Endometrial microvascular endothelial cells (primary cell): Measurements from ENCODE around the gene B3GALT4. TPM values are rescaled to one million over a fixed set of nuclear protein-coding genes. Genes with fewer than 3 reads are reported as not detected.

Experiments used
- in situ Hi-C: cut with HindIII; loops from 2 replicates; pipeline ENCODE4 v1.10.0; 2017; ENCODE audit warnings: low sequenced_read_pairs, low pct_unique_long_range_greater_than_20kb; ENCODE audit errors: inconsistent ontology term
- total RNA-seq: library from RNA; depleted of rRNA; stranded (reverse); fragments of >200 nt; gene quantifications from one replicate; pipeline ENCODE4 v1.2.3, GENCODE V29; 2015; ENCODE audit errors: inconsistent ontology term

B3GALT4 gene
- total RNA-seq, 1 donor from 2014 or later: 4.0 TPM

DNA sequence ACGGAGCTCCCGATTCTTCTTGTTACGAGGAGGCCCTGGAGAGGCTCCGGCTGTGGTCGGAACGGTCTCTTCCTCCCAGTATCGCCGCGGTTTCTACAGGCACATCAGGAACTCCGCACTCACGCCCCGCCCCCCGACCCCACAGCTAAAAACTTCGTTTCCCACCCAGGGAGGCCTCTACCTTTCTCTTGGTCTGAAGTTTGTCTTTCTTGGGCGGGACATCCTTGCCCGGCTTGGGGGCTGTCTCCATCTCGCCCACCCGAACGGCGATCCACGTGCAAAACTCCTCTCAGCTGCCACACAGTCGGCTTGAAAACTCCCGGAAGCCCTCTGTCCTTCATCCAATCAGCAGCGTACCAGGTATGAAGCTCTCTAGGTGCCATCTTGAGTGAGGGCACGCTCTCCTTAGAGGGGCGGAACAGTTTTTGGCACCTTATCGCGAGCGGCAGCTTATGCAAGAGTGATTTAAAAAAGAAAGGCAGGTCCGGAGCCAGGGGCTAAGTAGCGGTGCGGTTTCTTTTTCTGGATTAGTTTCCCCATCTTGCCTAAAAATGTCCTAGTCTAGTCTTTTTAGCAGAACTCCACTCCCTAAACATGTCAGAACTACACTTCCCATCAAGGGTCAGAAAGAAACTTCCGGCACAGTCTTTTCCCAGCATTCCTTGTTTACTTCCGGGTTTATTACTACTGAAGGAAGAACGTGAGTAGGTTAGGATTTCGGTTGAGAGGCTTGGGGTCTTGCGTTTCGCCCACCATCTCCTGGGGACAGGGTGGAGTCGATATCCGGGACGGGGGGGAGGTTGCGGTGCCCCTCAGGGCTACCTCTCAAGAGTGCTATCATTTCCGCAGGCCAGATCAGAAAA, 12.2 kb downstream of the B3GALT4 start, which contains the start of the genes PFDN6 and WDR46:
Gene PFDN6 (plus strand): TSS at position 681 of the 863 bp plus-strand sequence. CDS start 256 bp downstream, outside the sequence.
Gene WDR46 (minus strand): TSS at position 319 of the 863 bp plus-strand sequence. CDS start 69 bp downstream, at position 250.
- in situ Hi-C loops: no loop called here

DNA sequence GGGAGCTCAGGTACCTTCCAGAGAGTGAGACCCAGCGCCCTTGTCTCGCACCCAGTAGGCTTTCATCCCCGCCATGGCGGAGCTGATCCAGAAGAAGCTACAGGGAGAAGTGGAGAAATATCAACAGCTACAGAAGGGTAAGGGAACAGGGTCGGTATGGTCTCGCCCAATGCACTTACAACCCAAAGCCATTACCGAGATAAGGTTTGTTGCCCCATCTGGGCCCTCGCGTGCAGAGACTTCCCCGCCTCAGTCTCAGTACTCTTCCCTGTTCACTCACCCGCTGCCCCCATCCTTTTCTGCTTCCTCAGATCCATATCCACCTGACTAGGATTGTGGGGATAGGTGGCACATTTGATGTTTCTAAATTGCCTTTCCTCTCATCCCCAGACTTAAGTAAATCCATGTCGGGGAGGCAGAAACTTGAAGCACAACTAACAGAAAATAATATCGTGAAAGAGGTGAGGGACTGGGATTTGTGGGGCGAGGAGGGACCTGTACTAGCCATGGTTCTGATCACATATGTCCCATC, 12.9 kb downstream of the B3GALT4 start:
- in situ Hi-C loops: no loop called here

DNA sequence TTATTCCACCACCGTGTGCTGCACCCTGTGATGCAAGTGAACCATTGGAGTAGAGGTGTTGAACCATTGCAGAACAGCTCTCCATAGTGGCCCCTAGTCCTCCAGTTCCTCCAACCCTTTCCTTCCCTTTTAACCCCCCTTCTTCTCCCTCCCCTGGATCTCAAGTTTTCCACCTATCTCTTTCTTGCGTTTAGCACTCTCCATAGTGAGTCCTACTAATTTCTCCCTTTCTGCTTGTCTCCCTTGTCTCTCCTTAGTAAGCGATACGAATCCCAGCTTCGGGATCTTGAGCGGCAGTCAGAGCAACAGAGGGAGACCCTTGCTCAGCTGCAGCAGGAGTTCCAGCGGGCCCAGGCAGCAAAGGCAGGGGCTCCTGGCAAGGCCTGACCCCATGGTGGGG, 13.5 kb downstream of the B3GALT4 start:
- in situ Hi-C loops: no loop called here

DNA sequence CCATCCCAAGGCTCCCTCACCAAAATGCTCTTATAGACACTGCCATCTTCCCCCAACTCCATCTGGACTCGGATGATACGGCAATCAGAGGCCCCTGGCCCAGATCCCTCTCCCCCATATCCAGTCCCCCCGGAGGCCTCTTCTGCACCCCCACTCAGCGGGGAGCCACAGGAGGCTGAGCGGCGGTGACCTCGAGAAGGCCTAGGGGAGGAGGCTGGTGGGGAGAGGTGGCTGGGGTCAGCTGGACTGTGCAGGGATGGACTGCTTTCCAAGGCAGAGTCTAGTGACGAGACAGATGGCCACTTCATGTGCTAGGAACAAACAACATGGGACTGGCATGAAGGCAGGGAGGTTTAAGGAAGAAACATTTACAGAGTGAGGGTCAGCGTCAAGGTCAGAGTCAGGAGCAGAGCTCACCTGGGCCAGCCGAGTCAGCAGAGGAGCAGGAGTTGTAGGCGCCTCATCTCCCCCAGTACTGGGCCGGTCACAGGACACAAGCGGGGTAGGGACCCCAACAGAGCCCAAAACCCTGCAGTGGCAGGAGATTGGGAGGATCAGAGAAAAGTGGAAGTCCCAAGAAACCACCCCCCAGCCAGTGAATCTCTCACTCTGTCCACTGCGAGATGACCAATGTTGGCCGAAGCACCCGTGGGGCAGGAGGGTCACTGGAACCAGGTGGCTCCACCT, 16.2 kb downstream of the B3GALT4 start:
- in situ Hi-C loops: no loop called here

DNA sequence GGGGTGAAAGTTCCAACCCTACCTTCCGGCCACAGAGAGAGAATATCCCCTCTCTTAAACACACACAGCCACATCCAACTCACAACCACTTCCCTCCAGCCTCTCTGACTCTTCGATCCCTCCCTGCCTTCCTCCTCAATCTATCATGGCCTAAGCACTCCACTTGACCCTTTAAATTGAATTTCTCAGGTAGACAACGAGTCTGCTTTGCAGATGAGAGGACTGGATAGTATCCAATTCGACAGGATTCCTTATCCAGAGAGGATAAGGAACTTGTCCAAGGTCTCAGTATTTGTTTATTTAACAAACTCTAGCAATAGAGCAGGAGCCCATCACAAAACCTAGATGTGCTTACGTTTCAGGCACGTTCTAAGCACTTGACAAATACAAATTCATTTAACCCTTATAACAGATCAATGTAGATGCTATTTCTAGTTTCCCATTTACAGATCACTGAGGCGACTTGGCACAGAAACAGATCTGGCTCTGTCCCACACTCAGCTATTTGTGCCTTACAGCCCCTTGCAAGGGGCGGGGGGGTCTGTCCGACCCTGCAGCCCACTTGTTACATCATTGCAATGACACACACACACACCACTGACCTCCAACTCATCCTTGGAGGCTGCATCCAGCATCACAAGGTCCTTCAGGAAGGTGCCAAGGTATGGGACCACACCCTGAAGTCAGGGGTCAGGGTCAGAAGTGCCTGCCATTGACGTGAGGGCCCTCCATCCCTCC, 17.3 kb downstream of the B3GALT4 start:
- in situ Hi-C loops: no loop called here

DNA sequence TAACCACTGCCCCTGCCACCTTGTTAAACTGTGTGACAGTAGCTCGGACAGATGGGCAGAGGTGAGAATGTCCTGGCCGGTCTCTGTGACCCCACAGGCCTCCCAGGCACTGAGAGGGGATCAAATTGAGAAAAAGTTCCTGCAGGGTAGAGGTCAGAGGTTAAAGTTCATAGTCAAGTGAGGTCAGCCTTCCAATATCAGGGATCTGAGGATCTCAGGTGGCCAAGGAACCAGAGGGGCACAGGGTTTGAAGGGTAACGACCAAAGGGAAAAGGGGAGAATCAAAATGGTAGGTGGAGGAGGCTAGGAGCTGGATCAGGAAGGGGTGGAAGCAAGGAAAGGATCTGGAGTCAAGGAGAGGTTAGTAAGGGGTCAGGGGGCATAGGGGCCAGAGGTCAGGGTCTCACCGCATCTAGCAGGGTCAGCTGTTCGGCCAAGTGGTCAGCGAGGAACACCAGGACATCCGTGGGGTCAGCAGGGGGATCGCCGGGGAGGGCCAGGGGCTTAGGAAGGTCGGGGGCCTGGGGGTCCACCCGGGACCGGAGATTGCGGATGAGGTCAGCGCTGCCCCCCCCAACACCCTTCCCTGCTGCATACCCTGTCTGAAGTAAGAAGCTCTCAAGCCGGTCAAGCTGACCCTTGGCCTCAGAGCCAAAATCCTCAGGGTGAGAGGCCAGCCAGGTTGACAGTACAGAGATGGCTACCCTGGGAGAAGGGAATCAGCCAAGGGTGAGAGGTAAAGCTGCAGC, 18.9 kb downstream of the B3GALT4 start:
- in situ Hi-C loops: no loop called here

DNA sequence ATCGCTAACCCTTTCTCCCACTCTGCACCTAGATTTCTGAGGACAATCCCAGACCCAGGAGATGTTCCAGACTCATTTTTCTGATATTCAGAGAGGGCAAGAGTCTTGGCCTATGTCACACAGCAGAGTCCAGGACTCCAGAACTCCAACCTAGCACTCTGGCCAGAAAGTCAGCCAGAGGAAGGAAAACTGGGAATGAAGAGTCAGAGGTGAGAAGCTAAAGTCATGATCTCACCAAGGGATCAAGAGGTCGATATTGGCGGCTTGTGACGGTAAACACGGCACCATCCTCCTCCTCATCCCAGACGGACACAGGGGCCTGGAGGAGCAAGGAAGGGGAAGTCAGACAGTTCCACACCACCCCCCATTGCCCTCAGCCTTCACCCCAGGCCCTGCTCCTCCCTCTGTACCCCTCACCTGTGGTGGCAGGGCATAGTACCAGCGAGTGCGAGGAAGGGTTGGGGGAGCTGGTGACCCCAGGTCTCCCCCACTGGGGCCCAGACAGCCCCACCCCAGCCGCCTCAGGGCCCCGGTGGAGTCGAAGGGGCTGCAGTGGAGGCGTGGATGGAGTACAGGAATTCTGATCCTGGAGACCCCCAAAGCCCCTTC, 20.0 kb downstream of the B3GALT4 start:
- in situ Hi-C loops: no loop called here

DNA sequence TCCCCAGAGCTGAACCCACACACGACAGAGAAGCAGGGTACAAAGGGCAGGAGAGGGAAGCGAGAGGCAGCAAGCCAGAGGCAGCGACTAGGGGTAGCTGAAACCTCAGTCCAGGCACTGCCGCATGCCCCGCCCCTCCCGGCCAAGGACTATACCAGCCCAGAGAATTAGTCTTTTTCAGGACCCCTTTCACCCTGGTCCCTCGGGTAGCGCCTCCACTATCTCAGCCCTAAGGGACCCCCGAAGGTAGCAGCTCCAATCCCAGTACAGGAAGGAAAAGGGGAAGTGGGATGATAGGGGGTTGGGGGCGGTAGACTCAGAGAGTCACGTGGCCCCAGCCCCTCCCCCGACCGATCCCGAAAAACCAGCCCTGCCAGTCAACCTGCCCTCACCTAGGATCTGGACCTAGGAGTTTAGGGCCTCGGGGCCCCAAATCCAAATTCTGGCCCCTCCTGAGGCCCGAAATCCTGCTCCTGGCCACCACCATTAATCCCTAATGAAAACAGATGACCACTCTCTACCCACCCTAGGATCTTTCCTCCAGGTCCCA, 20.6 kb downstream of the B3GALT4 start:
- in situ Hi-C loops: no loop called here

DNA sequence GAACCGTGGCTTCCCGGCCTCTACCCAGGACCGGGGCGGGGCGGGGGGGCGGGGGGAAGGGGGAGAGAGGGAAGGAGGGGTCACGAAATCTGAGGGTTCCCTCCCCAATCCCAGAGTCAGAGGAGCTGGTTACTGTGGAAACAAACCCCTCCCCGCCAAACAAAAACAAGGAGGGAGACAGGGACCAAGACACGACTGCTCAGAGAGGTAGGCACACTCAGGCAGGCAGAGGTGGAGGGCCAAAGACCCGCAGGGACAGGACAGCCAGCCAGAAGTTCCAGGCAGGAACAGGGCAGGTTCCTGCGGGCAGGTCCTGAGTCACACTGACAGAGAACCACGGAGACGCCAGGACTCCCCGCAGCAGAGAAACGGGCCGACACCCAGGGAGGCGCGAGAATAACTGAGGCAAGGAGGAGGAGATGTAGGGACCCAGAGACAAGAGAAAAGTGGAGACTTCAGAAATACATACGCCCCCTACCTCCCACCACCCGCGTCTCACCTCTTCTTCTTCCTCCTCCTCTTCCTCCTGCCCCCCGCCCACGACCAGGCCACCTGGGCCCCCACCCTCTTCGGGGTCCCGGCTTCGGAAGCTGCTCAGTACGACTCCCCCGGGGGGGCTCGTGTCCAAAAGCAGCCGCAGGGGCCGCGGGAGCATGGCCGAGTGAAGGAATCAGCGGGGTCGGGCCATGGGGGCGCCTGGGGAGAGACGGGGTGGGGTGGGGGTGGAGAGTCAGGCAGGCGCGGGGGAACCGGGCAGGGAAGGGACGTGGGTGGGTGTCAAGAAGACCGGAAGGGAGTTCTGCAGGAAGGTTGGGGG, 21.2 kb downstream of the B3GALT4 start:
- in situ Hi-C loops: no loop called here

DNA sequence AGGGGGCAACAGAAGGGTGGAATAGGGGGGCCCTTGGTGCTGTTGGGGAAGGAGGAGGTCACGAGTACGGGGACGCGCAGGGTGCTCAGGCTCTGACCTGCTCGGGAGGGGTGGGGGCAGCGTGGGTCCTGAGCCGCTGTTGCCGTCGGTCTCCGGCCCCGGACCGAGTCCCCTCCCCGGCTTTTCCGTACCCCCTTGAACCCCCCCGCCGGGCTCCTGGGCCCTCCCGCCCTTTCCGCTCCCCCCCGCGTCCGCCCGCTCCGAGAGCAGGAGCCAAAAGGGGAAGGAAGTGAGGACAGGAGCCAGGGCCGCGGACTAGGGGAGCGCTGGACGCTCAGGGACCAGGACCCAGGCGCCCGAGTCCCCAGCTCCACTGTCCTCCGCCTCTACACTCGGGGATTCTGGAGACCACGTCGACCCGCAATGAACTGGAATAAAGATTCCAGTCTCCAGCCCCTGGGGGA, 21.9 kb downstream of the B3GALT4 start, which contains the start of gene RGL2:
Gene RGL2 (minus strand): TSS at position 170 of the 464 bp plus-strand sequence. CDS start 332 bp downstream, outside the sequence.
- in situ Hi-C loops: no loop called here

DNA sequence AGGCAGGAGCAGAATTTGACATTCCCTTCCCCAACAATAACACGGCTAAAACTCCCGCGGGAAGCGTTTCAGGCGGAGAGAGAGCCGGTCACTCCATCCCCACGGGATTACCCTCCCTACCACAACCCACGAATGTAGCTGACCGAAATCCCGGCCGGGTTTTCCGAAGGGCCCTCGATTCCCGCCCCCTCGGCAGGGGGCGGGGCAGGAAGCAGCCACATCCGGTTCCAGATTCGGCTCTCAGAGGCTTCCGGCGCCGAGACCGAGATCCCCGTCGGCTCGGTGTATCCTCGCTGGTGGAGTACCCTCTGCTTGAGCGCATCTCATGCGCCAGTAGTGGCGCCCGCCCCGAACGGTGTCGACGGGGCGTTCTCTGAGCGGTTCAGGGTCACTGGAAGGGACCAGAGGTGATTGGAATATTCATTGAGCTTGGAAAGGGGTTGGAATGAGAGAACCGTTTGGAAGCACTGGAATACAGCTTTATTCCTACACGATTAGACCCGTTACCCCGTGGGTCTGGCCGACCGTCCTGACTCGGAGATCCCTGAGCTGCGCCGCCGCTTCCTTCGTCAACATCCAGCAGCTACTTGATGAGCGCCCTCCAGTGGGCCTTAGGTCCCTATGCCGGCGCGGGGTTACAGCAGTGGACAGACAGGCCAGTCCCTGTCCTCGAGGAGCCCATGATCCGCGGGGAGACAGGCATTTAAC, 22.5 kb downstream of the B3GALT4 start:
- in situ Hi-C loops: no loop called here

DNA sequence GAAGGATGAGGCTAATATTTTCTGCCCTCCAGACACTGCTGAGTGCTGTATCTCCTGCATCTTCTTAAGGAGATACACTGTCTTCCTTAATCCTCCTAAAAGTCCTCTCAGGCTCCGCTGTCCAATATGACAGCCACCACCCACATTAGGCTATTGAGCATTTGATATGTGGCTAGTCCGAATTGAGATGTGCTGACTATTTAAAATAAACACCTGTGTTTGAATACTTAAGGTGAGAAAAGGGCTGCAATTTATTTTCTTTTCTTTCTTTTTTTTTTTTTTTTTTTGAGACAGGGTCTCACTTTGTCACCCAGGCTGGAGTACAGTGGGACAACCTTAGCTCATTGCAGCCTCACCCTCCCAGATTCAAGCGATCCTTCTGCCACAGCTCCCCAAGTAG, 25.0 kb downstream of the B3GALT4 start:
- in situ Hi-C loops: no loop called here

DNA sequence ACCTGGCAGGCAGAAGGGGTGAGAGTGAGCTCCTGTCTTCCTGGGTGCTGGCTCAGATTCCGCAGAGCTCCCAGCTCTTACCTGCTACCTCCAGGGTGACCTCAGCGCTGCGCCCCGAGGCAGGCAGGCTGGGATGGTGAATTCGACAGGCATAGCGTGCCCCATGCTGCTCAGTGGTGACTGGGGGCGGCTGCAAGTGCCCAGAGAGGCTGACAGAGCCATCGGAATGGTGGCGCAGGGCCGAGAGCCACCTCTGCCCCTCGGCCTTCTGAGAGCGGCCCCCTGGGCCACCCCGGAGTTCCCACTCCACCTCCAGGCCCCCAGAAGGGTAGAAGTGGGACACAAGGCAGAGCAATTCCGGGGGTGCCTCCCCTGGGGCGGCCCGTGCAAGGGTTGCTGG, 27.3 kb downstream of the B3GALT4 start:
- in situ Hi-C loops: no loop called here

DNA sequence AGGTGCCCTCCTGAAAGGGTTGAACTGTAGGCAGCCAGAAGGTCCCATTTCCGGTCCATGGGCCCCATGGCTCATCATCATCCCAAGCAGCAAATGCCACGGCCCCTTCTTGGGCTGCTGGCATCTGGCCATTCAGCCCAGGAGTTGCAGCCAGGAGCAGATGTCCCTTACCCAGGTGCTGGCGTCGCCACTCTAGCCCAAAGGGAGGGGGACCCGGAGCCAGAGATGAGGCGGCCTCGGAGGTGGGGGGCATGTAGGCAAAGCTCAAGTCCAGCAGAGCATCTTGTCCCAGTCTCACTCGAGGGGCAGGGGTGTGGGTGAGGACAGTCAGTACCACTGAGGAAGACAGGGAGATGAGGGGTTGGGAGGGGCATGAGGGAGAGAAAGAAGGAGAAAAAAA, 28.1 kb downstream of the B3GALT4 start:
- in situ Hi-C loops: no loop called here

DNA sequence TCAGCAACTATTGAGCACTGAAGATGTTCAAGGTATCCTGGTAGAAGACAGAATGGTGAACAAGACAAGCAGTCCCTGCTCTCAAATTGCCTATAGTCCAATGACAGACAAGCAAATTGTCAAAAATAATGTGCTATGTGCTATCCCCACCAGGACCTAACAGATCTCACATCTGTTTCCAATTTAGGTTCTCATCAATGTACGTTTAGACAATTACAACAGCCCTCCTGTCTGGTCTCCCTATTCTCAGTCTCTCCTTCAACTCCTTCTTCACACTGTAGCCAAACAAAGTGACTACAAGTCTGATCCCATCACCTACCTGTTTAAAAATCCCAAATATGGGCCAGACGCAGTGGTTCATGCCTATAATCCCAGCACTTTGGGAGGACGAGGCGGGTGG, 29.4 kb downstream of the B3GALT4 start:
- in situ Hi-C loops: no loop called here

DNA sequence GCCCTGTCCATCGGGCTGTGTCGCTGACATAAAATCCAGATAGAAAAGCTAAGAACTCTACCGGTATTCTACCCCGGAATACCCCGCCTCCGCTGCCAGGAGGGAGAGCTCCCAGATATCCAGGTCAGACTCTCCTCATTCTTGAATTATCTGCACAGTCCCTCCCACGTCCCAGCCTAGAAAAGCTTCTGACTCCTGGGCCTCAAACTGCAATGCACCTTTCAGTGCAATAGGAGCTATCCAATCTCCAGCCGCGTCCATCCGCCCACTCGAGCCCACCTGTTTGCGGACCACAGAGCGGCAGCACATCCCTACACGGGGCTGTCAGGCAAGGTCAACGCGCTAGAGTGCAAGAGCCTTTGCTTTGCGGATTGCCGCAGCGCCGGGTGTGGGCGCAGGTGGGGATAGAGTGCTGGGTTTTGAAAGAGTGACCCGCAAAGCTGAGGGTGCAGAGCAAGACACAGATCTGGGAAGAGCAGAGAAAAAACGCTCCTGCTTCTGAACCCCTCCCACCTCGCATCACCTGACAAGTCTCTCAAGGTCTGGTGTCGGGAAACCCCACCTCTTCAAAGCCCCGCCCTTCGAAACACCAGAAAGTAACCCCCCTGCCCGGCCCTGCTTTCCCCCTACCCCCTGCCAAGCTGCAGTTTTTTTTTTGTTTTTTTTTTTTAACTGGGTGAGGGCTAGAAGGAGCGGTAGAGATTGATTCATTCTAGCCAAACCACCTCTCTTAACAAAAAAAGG, 35.6 kb downstream of the B3GALT4 start:
- in situ Hi-C loops: no loop called here
